HG03378 (cell line): ENCODE results near the gene HSPB6.
"Not testable (repeated sequence)": the region's sequence is repeated elsewhere in the genome, so short reads cannot be mapped to it uniquely, and the experiment has no call there.

Experiments
- ATAC-seq: cut with Tn5 transposase; IDR thresholded peaks from one replicate; pipeline ENCODE4 v1.9.1; 2021; ENCODE audit warnings: mild to moderate bottlenecking, moderate library complexity; ENCODE audit not compliant: unreplicated experiment

HSPB6 gene

GRCh38 chr19:35786299-35787160 lies 29.7 kb upstream of the HSPB6 start:
- no peak for ATAC-seq

GRCh38 chr19:35785339-35785627 lies 28.5 kb upstream of the HSPB6 start:
- no peak for ATAC-seq

GRCh38 chr19:35784503-35785338 lies 27.9 kb upstream of the HSPB6 start:
- no peak for ATAC-seq

GRCh38 chr19:35783469-35784434 lies 26.9 kb upstream of the HSPB6 start:
- no peak for ATAC-seq

- ATAC-seq, result no peak
These were observed 25.8 kb upstream of the HSPB6 start for GRCh38 chr19:35782589-35782988.

GRCh38 chr19:35781650-35782049 lies 24.8 kb upstream of the HSPB6 start:
- ATAC-seq, result no peak

GRCh38 chr19:35780717-35781116 lies 23.9 kb upstream of the HSPB6 start:
- no peak for ATAC-seq

- no peak for ATAC-seq
These were observed 23.2 kb upstream of the HSPB6 start for GRCh38 chr19:35780058-35780457.

GRCh38 chr19:35779033-35779432 lies 22.2 kb upstream of the HSPB6 start:
- ATAC-seq, result no peak

- ATAC-seq, result no peak
These were observed 21.1 kb upstream of the HSPB6 start for GRCh38 chr19:35777961-35778360.

- no peak for ATAC-seq
These were observed 20.4 kb upstream of the HSPB6 start for GRCh38 chr19:35777086-35777841.

GRCh38 chr19:35776102-35776788 lies 19.4 kb upstream of the HSPB6 start:
- ATAC-seq, result no peak

GRCh38 chr19:35775298-35776101 lies 18.7 kb upstream of the HSPB6 start, which contains the start of gene ARHGAP33:
Gene ARHGAP33 (plus strand): TSS chr19:35775564. CDS start chr19:35775659, 95 bp downstream.
- peak; percentile 88 for ATAC-seq

- ATAC-seq, result no peak
These were observed 18.1 kb upstream of the HSPB6 start for GRCh38 chr19:35775046-35775297.

- ATAC-seq, result no peak
These were observed 17.6 kb upstream of the HSPB6 start for GRCh38 chr19:35774274-35775045.

GRCh38 chr19:35773020-35773806 lies 16.4 kb upstream of the HSPB6 start:
- no peak for ATAC-seq

- ATAC-seq, result not testable (repeated sequence)
These were observed 15.5 kb upstream of the HSPB6 start for GRCh38 chr19:35772362-35772761.

- no peak for ATAC-seq
These were observed 11.2 kb upstream of the HSPB6 start for GRCh38 chr19:35768082-35768421.
